NCI-H187 treated with DMSO at 0.1 percent for 48 hours (cell line): ENCODE results near the gene ZNF79.

Experiments used
- DNase-seq: peaks from one replicate; lab custom pipeline; 2025; lab: John Stamatoyannopoulos, UW

The ZNF79 gene

GRCh38 chr9:127423934-127424675, at the start of gene ZNF79:
Gene ZNF79 (plus strand): TSS chr9:127424382. CDS start chr9:127424788, 406 bp downstream.
- peak; percentile 67 for DNase-seq

- DNase-seq = no peak
Observed at GRCh38 chr9:127380479-127380878, 43.7 kb upstream of the ZNF79 start.

GRCh38 chr9:127382541-127382940, 41.6 kb upstream of the ZNF79 start:
- no peak for DNase-seq

- no peak for DNase-seq
Observed at GRCh38 chr9:127384016-127384730, 40.0 kb upstream of the ZNF79 start.

GRCh38 chr9:127384901-127385300, 39.3 kb upstream of the ZNF79 start:
- DNase-seq = no peak

- no peak for DNase-seq
Observed at GRCh38 chr9:127386249-127386648, 37.9 kb upstream of the ZNF79 start.

GRCh38 chr9:127386981-127387380, 37.2 kb upstream of the ZNF79 start:
- no peak for DNase-seq

GRCh38 chr9:127388037-127388855, 35.9 kb upstream of the ZNF79 start:
- no peak for DNase-seq

GRCh38 chr9:127388856-127389238, 35.3 kb upstream of the ZNF79 start:
- DNase-seq = no peak

GRCh38 chr9:127389381-127390247, 34.6 kb upstream of the ZNF79 start:
- no peak for DNase-seq

GRCh38 chr9:127390248-127390545, 34.0 kb upstream of the ZNF79 start:
- no peak for DNase-seq

- no peak for DNase-seq
Observed at GRCh38 chr9:127390563-127390962, 33.6 kb upstream of the ZNF79 start.

- no peak for DNase-seq
Observed at GRCh38 chr9:127392166-127392565, 32.0 kb upstream of the ZNF79 start.

- no peak for DNase-seq
Observed at GRCh38 chr9:127392976-127393375, 31.2 kb upstream of the ZNF79 start.

GRCh38 chr9:127393645-127394044, 30.5 kb upstream of the ZNF79 start:
- no peak for DNase-seq

- no peak for DNase-seq
Observed at GRCh38 chr9:127395497-127396252, 28.5 kb upstream of the ZNF79 start.

GRCh38 chr9:127396253-127396807, 27.9 kb upstream of the ZNF79 start:
- DNase-seq = no peak

- peak; percentile 92 for DNase-seq
Observed at GRCh38 chr9:127396808-127397645, 27.2 kb upstream of the ZNF79 start, which contains the start of gene SLC2A8. Gene SLC2A8 (plus strand): TSS chr9:127397169. CDS start chr9:127397231, 62 bp downstream.

- no peak for DNase-seq
Observed at GRCh38 chr9:127397646-127398274, 26.4 kb upstream of the ZNF79 start.
